Lower leg skin (tissue), 3 donors: ENCODE results near the gene ZC3H7B.

Experiments
- POLR2A ChIP-seq, 2 donors: fragments of 450-650 bp; IDR thresholded peaks; one replicate each; pipeline ENCODE4 v1.6.1; 2016 to 2017; ENCODE audit warnings: antibody characterized with exemption in 2 of 2, mild to moderate bottlenecking in 1 of 2, moderate library complexity in 1 of 2
- TF ChIP-seq, protein P1 (sequence below), 3 donors: fragments of 450-650 bp; IDR thresholded peaks; one replicate each; pipeline ENCODE4 v1.5.1; 2016; ENCODE audit warnings: antibody characterized with exemption in 3 of 3, mild to moderate bottlenecking in 3 of 3, moderate library complexity in 2 of 3

DNA sequence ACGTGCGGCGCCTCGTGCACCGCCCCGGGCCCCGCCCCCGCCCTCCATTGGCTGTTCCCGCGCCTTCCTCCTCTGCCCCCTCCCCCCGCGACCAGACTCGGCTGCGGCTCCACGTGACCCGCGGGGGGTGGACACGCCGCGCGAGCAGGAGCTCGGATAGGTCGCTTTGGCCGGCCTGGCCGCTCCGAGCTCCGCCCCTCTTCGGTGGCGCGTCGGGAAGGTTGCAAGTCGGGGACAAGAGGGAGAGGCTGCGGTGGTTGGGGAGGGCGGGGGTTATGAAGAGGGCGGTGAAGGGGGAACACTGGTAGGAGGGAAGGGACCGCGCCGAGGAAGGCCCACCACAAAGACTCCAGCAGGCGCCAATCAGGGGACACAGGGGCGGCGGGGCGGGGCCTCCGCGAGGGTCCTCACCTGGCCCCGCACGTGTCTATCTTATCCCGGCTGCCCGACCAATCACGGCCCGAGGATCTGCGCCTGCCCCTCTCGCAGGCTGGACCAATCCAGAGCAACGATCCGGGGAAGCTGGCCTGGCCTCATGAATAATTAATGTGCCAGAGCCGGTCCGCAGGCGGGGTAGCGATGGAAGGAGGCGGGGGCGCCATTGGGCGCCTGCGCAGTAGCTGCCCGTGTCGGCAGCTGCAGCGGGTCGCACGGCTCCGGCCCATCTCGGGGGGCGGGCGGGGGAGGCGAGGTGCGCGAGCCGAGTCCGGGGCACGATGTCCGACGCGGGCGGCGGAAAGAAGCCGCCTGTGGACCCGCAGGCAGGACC, 80.2 kb downstream of the ZC3H7B start, which contains the start of gene TEF:
- TF ChIP-seq, protein P1, sequence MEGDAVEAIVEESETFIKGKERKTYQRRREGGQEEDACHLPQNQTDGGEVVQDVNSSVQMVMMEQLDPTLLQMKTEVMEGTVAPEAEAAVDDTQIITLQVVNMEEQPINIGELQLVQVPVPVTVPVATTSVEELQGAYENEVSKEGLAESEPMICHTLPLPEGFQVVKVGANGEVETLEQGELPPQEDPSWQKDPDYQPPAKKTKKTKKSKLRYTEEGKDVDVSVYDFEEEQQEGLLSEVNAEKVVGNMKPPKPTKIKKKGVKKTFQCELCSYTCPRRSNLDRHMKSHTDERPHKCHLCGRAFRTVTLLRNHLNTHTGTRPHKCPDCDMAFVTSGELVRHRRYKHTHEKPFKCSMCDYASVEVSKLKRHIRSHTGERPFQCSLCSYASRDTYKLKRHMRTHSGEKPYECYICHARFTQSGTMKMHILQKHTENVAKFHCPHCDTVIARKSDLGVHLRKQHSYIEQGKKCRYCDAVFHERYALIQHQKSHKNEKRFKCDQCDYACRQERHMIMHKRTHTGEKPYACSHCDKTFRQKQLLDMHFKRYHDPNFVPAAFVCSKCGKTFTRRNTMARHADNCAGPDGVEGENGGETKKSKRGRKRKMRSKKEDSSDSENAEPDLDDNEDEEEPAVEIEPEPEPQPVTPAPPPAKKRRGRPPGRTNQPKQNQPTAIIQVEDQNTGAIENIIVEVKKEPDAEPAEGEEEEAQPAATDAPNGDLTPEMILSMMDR (IDR thresholded peaks at IDR 0.05): no peak
- TF ChIP-seq POLR2A (IDR thresholded peaks at IDR 0.05): peak in 1 of 2 donors; percentile 45
